Activated CD4-positive, alpha-beta T cell treated with anti-CD3 and anti-CD28 coated beads, Interleukin-2, Interleukin-4, amounts not matched to agents 100 ng/mL and 50 ng/mL, durations not matched to agents 16 hours and 8 hours (primary cell): Measurements from ENCODE around the gene CA12.
A peak's percentile ranks its signal among the peaks of the same experiment; 100 is the strongest.

Source experiments
- DNase-seq: peaks from one replicate; pipeline ENCODE4 v3.0.0-alpha.2; 2020; ENCODE audit warnings: low spot score

Gene CA12

GRCh38 chr15:63306492-63307073 is 75.1 kb downstream of the CA12 start:
- DNase-seq, result no peak

- no peak for DNase-seq
Observed at GRCh38 chr15:63305260-63305659, 76.4 kb downstream of the CA12 start.

GRCh38 chr15:63301088-63301487 is 80.6 kb downstream of the CA12 start:
- DNase-seq, result no peak

- DNase-seq, result no peak
Observed at GRCh38 chr15:63299943-63300575, 81.6 kb downstream of the CA12 start.

- DNase-seq, result no peak
Observed at GRCh38 chr15:63296195-63296594, 85.5 kb downstream of the CA12 start.

- no peak for DNase-seq
Observed at GRCh38 chr15:63295341-63295740, 86.3 kb downstream of the CA12 start.

- DNase-seq, result no peak
Observed at GRCh38 chr15:63294359-63294758, 87.3 kb downstream of the CA12 start.

GRCh38 chr15:63292771-63293170 is 88.9 kb downstream of the CA12 start:
- DNase-seq, result no peak

- DNase-seq, result no peak
Observed at GRCh38 chr15:63292241-63292640, 89.4 kb downstream of the CA12 start.

- no peak for DNase-seq
Observed at GRCh38 chr15:63291507-63291906, 90.1 kb downstream of the CA12 start.

GRCh38 chr15:63288778-63289378 is 92.8 kb downstream of the CA12 start:
- peak; percentile 50 for DNase-seq

GRCh38 chr15:63288342-63288741 is 93.3 kb downstream of the CA12 start:
- DNase-seq, result no peak

GRCh38 chr15:63287109-63287508 is 94.5 kb downstream of the CA12 start:
- no peak for DNase-seq

- no peak for DNase-seq
Observed at GRCh38 chr15:63284335-63284734, 97.3 kb downstream of the CA12 start.

- no peak for DNase-seq
Observed at GRCh38 chr15:63283126-63283525, 98.5 kb downstream of the CA12 start.

GRCh38 chr15:63277893-63278456 is 103.7 kb downstream of the CA12 start:
- DNase-seq, result no peak

GRCh38 chr15:63277038-63277892 is 104.4 kb downstream of the CA12 start, which contains the start of gene APH1B:
Gene APH1B, plus strand, starts transcription at chr15:63277605. Its CDS starts 19 bp downstream, at chr15:63277624.
- peak; percentile 76 for DNase-seq

GRCh38 chr15:63276342-63277037 is 105.2 kb downstream of the CA12 start:
- no peak for DNase-seq

GRCh38 chr15:63274427-63274826 is 107.2 kb downstream of the CA12 start:
- DNase-seq, result no peak
